ENCODE measurements around the gene DENND4A.
"Not testable (repeated sequence)": the region's sequence is repeated elsewhere in the genome, so short reads cannot be mapped to it uniquely, and the experiment has no call there.

Gene DENND4A

GRCh38 chr15:65812467-65812866 lies 20.4 kb upstream of the DENND4A start:
- H2AFZ ChIP-seq (ENCODE audit: low read depth, low read length) = no peak overlapping the region
- no peaks in the 10 kb centered on the region for H3K4me1 ChIP-seq (ENCODE audit: insufficient read depth, low read length)
- H3K27me3 ChIP-seq (ENCODE audit: insufficient read depth, low read length) = no peaks in the 10 kb centered on the region
- H3K4me3 ChIP-seq (ENCODE audit: low read length) = no peak overlapping the region
- no peaks in the 10 kb centered on the region for H3K36me3 ChIP-seq (ENCODE audit: insufficient read depth, low read length)
- H3K9me3 ChIP-seq (ENCODE audit: low read length) = no peaks in the 10 kb centered on the region

GRCh38 chr15:65811835-65812234 lies 19.7 kb upstream of the DENND4A start:
- Histone ChIP-seq H3K4me1 (ENCODE audit: insufficient read depth, low read length) (no peaks in the 10 kb centered on the region), H2AFZ (ENCODE audit: low read depth, low read length) (no peak overlapping the region), H3K4me3 (ENCODE audit: low read length) (no peak overlapping the region), H3K9me3 (ENCODE audit: low read length) (no peaks in the 10 kb centered on the region), H3K27me3 (ENCODE audit: insufficient read depth, low read length) (no peaks in the 10 kb centered on the region), H3K36me3 (ENCODE audit: insufficient read depth, low read length) (no peaks in the 10 kb centered on the region)

GRCh38 chr15:65811011-65811733 lies 19.1 kb upstream of the DENND4A start:
- H2AFZ ChIP-seq (ENCODE audit: low read depth, low read length); H3K4me3 ChIP-seq (ENCODE audit: low read length); H3K36me3 ChIP-seq (ENCODE audit: insufficient read depth, low read length); H3K27me3 ChIP-seq (ENCODE audit: insufficient read depth, low read length); H3K9me3 ChIP-seq (ENCODE audit: low read length); H3K4me1 ChIP-seq (ENCODE audit: insufficient read depth, low read length): not testable (repeated sequence)

- Histone ChIP-seq H3K4me3 (ENCODE audit: low read length) (no peak overlapping the region), H3K9me3 (ENCODE audit: low read length) (no peaks in the 10 kb centered on the region), H3K4me1 (ENCODE audit: insufficient read depth, low read length) (peaks cover 3% of the 10 kb centered on the region), H2AFZ (ENCODE audit: low read depth, low read length) (no peak overlapping the region), H3K27me3 (ENCODE audit: insufficient read depth, low read length) (no peaks in the 10 kb centered on the region), H3K36me3 (ENCODE audit: insufficient read depth, low read length) (no peaks in the 10 kb centered on the region)
Measured at GRCh38 chr15:65806397-65806796, 14.3 kb upstream of the DENND4A start.

- no peaks in the 10 kb centered on the region for H3K27me3 ChIP-seq (ENCODE audit: insufficient read depth, low read length)
- no peak overlapping the region for H3K4me3 ChIP-seq (ENCODE audit: low read length)
- no peak overlapping the region for H2AFZ ChIP-seq (ENCODE audit: low read depth, low read length)
- peaks cover 5% of the 10 kb centered on the region for H3K4me1 ChIP-seq (ENCODE audit: insufficient read depth, low read length)
- H3K9me3 ChIP-seq (ENCODE audit: low read length) = no peaks in the 10 kb centered on the region
- no peaks in the 10 kb centered on the region for H3K36me3 ChIP-seq (ENCODE audit: insufficient read depth, low read length)
Measured at GRCh38 chr15:65805019-65805745, 13.1 kb upstream of the DENND4A start.

- Histone ChIP-seq H2AFZ (ENCODE audit: low read depth, low read length) (no peak overlapping the region), H3K36me3 (ENCODE audit: insufficient read depth, low read length) (no peaks in the 10 kb centered on the region), H3K4me1 (ENCODE audit: insufficient read depth, low read length) (peaks cover 5% of the 10 kb centered on the region), H3K9me3 (ENCODE audit: low read length) (no peaks in the 10 kb centered on the region), H3K27me3 (ENCODE audit: insufficient read depth, low read length) (no peaks in the 10 kb centered on the region), H3K4me3 (ENCODE audit: low read length) (no peak overlapping the region)
Measured at GRCh38 chr15:65804252-65804931, 12.3 kb upstream of the DENND4A start.

GRCh38 chr15:65801229-65801805 lies 9.2 kb upstream of the DENND4A start:
- Histone ChIP-seq H3K4me1 (ENCODE audit: insufficient read depth, low read length) (peaks cover 13% of the 10 kb centered on the region), H3K27me3 (ENCODE audit: insufficient read depth, low read length) (no peaks in the 10 kb centered on the region), H2AFZ (ENCODE audit: low read depth, low read length) (no peak overlapping the region), H3K4me3 (ENCODE audit: low read length) (no peak overlapping the region), H3K9me3 (ENCODE audit: low read length) (no peaks in the 10 kb centered on the region), H3K36me3 (ENCODE audit: insufficient read depth, low read length) (no peaks in the 10 kb centered on the region)

- H3K9me3 ChIP-seq (ENCODE audit: low read length) = no peaks in the 10 kb centered on the region
- peaks cover 15% of the 10 kb centered on the region for H3K4me1 ChIP-seq (ENCODE audit: insufficient read depth, low read length)
- H3K36me3 ChIP-seq (ENCODE audit: insufficient read depth, low read length) = no peaks in the 10 kb centered on the region
- H3K4me3 ChIP-seq (ENCODE audit: low read length) = no peak overlapping the region
- no peak overlapping the region for H2AFZ ChIP-seq (ENCODE audit: low read depth, low read length)
- no peaks in the 10 kb centered on the region for H3K27me3 ChIP-seq (ENCODE audit: insufficient read depth, low read length)
Measured at GRCh38 chr15:65796610-65797078, 4.6 kb upstream of the DENND4A start.

- Histone ChIP-seq H3K36me3 (ENCODE audit: insufficient read depth, low read length) (no peaks in the 10 kb centered on the region), H3K27me3 (ENCODE audit: insufficient read depth, low read length) (no peaks in the 10 kb centered on the region), H3K9me3 (ENCODE audit: low read length) (no peaks in the 10 kb centered on the region), H3K4me1 (ENCODE audit: insufficient read depth, low read length) (peaks cover 11% of the 10 kb centered on the region), H3K4me3 (ENCODE audit: low read length) (no peak overlapping the region), H2AFZ (ENCODE audit: low read depth, low read length) (no peak overlapping the region)
Measured at GRCh38 chr15:65795663-65796216, 3.6 kb upstream of the DENND4A start.

GRCh38 chr15:65793818-65794104 lies 1.7 kb upstream of the DENND4A start:
- Histone ChIP-seq H3K4me3 (ENCODE audit: low read length) (no peak overlapping the region), H3K36me3 (ENCODE audit: insufficient read depth, low read length) (no peaks in the 10 kb centered on the region), H3K27me3 (ENCODE audit: insufficient read depth, low read length) (no peaks in the 10 kb centered on the region), H2AFZ (ENCODE audit: low read depth, low read length) (no peak overlapping the region), H3K9me3 (ENCODE audit: low read length) (no peaks in the 10 kb centered on the region), H3K4me1 (ENCODE audit: insufficient read depth, low read length) (peaks cover 23% of the 10 kb centered on the region)

- Histone ChIP-seq H3K9me3 (ENCODE audit: low read length) (no peaks in the 10 kb centered on the region), H3K27me3 (ENCODE audit: insufficient read depth, low read length) (no peaks in the 10 kb centered on the region), H3K4me1 (ENCODE audit: insufficient read depth, low read length) (peaks cover 23% of the 10 kb centered on the region), H2AFZ (ENCODE audit: low read depth, low read length) (peak overlapping the region; percentile 78), H3K4me3 (ENCODE audit: low read length) (peak overlapping the region; percentile 85), H3K36me3 (ENCODE audit: insufficient read depth, low read length) (no peaks in the 10 kb centered on the region)
Measured at GRCh38 chr15:65792988-65793817, 1.1 kb upstream of the DENND4A start.

GRCh38 chr15:65791335-65792137 lies 557 bp downstream of the DENND4A start:
- Histone ChIP-seq H3K27me3 (ENCODE audit: insufficient read depth, low read length) (no peaks in the 10 kb centered on the region), H3K36me3 (ENCODE audit: insufficient read depth, low read length) (no peaks in the 10 kb centered on the region), H3K4me1 (ENCODE audit: insufficient read depth, low read length) (peaks cover 18% of the 10 kb centered on the region), H3K9me3 (ENCODE audit: low read length) (no peaks in the 10 kb centered on the region), H2AFZ (ENCODE audit: low read depth, low read length) (peak overlapping the region; percentile 95), H3K4me3 (ENCODE audit: low read length) (peak overlapping the region; percentile 82)
